ENCODE data around the gene LRRC23. TPM values are rescaled to one million over a fixed set of nuclear protein-coding genes. Genes with fewer than 3 reads are reported as not detected.
"Not testable (repeated sequence)": the region's sequence is repeated elsewhere in the genome, so short reads cannot be mapped to it uniquely, and the experiment has no call there.

Gene LRRC23
- total RNA-seq, 4 donors from 2014 or later = 2.3 to 5.9 (median 4.8) TPM

DNA sequence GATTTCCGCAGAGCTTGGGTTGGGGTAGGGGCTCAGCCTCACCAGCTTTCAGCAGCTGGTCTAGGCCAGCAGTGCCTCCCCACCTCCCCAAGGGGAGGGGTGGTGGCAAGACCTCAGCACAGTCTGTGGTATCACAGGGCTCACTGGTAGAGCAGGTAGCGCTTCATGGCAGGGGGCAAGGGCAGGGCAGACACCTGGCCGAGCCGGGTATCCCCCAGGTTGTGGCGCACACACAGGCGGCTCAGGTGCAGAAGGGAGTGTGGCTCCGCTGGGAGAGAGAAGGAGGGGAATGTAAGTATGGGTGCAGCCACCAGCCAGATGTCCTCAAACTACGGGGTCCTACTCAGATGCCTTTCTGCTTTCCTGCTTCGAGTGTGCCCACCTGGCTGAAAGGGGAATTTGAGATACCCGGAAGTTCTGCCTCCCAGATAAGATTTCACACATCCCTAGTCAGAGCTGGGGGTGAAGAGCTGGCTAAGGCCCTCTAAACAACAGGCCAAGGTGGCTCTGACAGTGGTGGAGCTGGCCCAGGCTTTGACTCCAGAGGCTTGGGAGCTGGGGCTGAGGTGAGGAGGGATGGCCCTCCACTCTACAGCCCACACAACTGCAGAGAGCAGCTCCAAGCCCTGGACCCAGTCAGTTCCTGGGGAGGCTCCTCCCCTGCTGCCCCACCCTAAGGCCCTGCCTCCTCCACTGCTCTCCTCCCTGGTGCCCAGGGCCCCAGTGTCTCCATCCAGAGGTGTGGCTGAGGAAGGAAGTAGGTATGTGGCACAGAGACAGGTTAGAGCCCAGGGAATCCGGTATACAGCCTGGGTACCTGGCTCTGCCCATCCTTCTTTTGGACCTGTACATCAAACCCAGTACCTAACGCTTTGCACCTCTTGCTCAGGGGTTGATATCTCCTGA lies 33.3 kb upstream of the LRRC23 start:
- Histone ChIP-seq H3K9me3 (no peaks in the 10 kb centered on the region), H3K4me3 (peak overlapping the region in 3 of 4 donors; percentile 73 to 89 (median 85)), H3K27me3 (no peaks in the 10 kb centered on the region), H3K36me3 (peaks cover 5 to 37% (median 8%) of the 10 kb centered on the region in 3 donors), H3K27ac (peak overlapping the region; percentile 78 to 94 (median 92)), H3K4me1 (peaks cover 41 to 75% (median 42%) of the 10 kb centered on the region in 3 donors)
- WGBS, 2 donors = 41 to 52% methylated on average over 7 to 11 of the region's 12 CpGs
- intact Hi-C loops (cut with DNase I) = loop anchor here (10.0 kb wide), 1 partner anchor 53 kb away; the partner anchor contains the start of gene ATN1
- TF ChIP-seq POLR2A (IDR thresholded peaks at IDR 0.05) = no peak
- TF ChIP-seq, protein P1, sequence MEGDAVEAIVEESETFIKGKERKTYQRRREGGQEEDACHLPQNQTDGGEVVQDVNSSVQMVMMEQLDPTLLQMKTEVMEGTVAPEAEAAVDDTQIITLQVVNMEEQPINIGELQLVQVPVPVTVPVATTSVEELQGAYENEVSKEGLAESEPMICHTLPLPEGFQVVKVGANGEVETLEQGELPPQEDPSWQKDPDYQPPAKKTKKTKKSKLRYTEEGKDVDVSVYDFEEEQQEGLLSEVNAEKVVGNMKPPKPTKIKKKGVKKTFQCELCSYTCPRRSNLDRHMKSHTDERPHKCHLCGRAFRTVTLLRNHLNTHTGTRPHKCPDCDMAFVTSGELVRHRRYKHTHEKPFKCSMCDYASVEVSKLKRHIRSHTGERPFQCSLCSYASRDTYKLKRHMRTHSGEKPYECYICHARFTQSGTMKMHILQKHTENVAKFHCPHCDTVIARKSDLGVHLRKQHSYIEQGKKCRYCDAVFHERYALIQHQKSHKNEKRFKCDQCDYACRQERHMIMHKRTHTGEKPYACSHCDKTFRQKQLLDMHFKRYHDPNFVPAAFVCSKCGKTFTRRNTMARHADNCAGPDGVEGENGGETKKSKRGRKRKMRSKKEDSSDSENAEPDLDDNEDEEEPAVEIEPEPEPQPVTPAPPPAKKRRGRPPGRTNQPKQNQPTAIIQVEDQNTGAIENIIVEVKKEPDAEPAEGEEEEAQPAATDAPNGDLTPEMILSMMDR (IDR thresholded peaks at IDR 0.05) = no peak
- no peak for DNase-seq

DNA sequence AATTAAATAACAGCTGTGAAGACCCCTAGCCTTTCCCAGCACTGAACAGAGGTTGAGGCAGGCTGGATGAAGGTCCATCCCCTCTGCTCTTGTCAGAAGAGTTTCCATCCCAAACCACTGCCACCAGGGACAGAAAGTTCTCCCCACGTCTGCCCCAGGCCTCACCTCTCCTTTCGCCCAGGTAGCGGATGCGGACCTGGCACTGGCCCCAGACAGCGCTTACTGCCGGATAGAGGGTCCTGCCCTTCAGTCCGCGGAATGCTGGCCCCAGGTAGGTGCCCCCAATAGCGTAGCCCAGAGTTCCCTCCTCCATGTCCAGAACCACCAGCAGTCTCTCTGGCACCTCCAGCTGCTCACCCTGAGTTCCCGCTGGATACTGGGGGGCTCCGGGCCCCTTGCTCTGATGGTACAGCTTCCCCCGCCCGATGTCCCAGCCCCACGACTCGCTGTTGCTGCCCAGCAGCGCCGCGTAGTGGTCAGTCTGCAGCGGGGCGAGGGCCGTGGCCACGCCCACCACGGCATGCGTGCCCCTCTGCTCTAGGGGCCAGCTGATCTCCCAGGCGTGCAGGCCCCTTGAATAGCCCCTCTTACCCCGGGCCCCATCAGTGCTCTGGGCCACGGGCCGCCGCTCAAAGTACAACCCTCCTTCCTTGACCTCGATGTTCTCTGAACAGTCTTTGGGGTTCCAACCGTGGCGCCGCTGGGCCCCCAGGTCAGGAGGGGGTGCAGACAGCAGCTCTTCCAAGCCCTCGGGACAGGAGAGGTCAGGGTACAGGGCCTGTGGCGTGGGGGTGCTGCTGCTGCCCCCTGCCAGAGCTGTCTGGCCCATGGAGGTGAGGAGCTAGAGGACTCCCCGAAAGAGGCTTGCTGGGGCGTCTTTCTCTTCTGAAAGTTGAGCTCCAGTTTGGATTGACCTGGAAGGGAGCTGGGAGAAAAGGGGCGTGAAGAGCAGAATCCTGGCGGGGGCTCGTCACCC lies 32.3 kb upstream of the LRRC23 start:
- Histone ChIP-seq H3K4me3 (peak overlapping the region; percentile 53 to 89 (median 79)), H3K36me3 (peaks cover 5 to 37% (median 8%) of the 10 kb centered on the region in 3 donors), H3K27me3 (no peaks in the 10 kb centered on the region), H3K9me3 (no peaks in the 10 kb centered on the region), H3K27ac (peak overlapping the region; percentile 78 to 94 (median 92)), H3K4me1 (peaks cover 34 to 66% (median 36%) of the 10 kb centered on the region in 3 donors)
- intact Hi-C loops (cut with DNase I) = loop anchor here (10.0 kb wide), 1 partner anchor 52 kb away; the partner anchor contains the start of gene ATN1
- DNase-seq = no peak
- WGBS, 2 donors = 3% methylated on average over 24 of the region's 40 CpGs; no CpG with 5 or more reads in 1 of the 2 donors
- TF ChIP-seq, protein P1 (IDR thresholded peaks at IDR 0.05) = peak; percentile 82 to 96 (median 94)
- no peak for TF ChIP-seq POLR2A (IDR thresholded peaks at IDR 0.05)

DNA sequence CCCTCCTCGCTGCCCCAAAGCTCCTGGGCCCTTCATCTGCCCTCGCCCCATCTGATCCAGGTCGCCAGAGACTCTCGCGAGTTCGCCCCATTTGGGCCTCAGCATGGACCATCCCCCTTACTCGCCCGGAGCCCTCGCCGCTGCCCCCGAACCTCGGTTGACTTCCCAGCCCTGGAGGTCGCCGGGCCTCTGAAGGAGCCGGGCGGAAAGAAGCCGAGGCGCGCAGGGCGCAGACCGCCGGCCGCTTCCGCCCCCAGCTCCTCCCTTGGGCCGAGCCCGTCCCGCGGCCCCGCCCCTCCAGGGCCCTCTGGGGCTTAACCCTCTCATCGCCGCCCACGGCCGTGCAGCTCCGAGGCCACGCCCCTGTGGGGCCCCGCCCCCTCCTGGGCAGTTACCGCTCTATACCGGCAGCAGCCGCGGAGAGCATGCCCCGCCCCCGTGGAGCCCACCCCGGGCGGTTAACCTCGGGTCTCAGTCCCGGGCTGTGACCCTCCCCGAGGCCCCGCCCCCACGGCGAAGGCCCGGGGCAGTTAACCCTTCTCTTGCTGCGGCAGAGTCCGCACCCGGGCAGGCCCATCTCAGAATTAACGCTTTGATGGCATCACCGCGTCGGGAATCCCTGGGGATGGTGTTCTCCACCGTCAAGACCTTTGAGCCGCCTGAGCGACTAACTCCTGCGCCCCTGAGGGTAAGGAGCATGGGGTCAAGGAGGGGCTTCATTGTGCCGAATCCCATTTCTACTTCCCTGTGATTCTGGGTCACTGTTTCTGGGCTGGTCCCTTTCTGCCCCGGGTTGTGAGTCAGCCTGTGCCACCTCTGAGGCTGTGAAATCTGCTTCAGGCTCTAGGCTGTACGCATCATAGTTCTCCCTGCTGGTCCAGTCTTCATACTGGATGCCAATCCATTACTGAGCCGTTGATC lies 31.3 kb upstream of the LRRC23 start, which contains the start of gene SPSB2:
Gene SPSB2, minus strand, starts transcription at position 210 of the 921 bp plus-strand sequence. CDS start 402 bp downstream, outside the sequence.
- Histone ChIP-seq H3K4me1 (peaks cover 32 to 61% (median 35%) of the 10 kb centered on the region in 3 donors), H3K4me3 (peak within 1 kb of the TSS; percentile 53 to 89 (median 79)), H3K9me3 (no peaks in the 10 kb centered on the region), H3K27ac (peak within 1 kb of the TSS; percentile 78 to 94 (median 92)), H3K36me3 (peaks cover 5 to 46% (median 8%) of the 10 kb centered on the region in 3 donors), H3K27me3 (no peaks in the 10 kb centered on the region)
- TF ChIP-seq, protein P1 (IDR thresholded peaks at IDR 0.05) = peak in 2 of 6 experiments; percentile 20 to 27
- peak in 1 of 4 donors; percentile 84 for TF ChIP-seq POLR2A (IDR thresholded peaks at IDR 0.05)
- 0 to 1% methylated on average over 7 to 16 of the region's 66 CpGs for WGBS, 2 donors
- intact Hi-C loops (cut with DNase I) = loop anchor here (10.0 kb wide), 1 partner anchor 51 kb away; the partner anchor contains the start of gene ATN1
- peak; percentile 78 for DNase-seq

DNA sequence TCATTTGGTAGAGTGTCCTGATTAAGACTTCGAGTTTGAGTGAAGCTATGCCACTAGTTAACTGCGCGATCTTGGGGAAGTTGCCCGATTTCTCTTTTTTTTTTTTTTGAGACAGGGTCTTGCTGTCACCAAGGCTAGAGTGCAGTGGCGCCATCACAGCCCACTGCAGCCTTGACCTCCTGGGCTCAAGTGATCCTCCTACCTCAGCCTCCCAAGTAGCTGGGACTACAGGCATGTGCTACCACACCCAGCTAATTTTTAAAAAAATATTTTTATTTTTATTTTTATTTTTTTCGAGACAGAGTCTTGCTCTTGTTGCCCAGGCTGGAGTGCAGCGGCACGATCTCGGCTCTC lies 30.6 kb upstream of the LRRC23 start:
- H3K4me1 ChIP-seq = peaks cover 26 to 55% (median 28%) of the 10 kb centered on the region in 3 donors
- H3K27ac ChIP-seq = peak overlapping the region; percentile 78 to 94 (median 92)
- WGBS, 2 donors = 56 to 58% methylated on average over 9 of the region's 9 CpGs
- intact Hi-C loops (cut with DNase I) = loop anchor here (10.0 kb wide), 1 partner anchor 51 kb away; the partner anchor contains the start of gene ATN1
- H3K36me3 ChIP-seq = peaks cover 5 to 42% (median 8%) of the 10 kb centered on the region in 3 donors
- not testable (repeated sequence) for H3K9me3 ChIP-seq, DNase-seq, H3K27me3 ChIP-seq
- peak overlapping the region; percentile 53 to 89 (median 79) for H3K4me3 ChIP-seq

DNA sequence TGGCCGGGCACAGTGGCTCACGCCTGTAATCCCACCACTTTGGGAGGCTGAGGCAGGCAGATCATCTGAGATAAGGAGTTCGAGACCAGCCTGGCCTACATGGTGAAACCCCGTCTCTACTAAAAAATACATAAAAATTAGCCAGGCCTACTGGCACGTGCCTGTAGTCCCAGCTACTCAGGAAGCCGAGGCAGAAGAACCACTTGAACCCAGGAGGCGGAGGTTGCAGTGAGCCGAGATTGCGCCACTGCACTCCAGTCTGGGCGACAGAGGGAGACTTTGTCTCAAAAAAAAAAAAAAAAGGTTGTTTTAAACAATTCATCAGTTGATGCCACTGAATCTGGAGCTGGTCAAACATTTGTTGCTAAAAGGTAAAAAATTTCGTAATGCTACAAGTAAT lies 24.8 kb upstream of the LRRC23 start:
- not testable (repeated sequence) for H3K27ac ChIP-seq, H3K4me3 ChIP-seq, H3K27me3 ChIP-seq, H3K4me1 ChIP-seq, H3K9me3 ChIP-seq, DNase-seq
- H3K36me3 ChIP-seq = peaks cover 0 to 39% (median 5%) of the 10 kb centered on the region in 3 donors
- intact Hi-C loops (cut with DNase I) = loop anchor here (10.0 kb wide), 1 partner anchor 45 kb away; the partner anchor contains the start of gene ATN1
- 78 to 88% methylated on average over 8 to 9 of the region's 11 CpGs for WGBS, 2 donors
